PC-9 (cell line): Measurements from ENCODE around the gene NAPG. TPM values are rescaled to one million over a fixed set of nuclear protein-coding genes. Genes with fewer than 3 reads are reported as not detected.

Experiments
- BruUV-seq: library from RNA; stranded (reverse); fragments of 400-500 nt; replicated peaks from 2 replicates; lab custom pipeline; 2021; lab: Mats Ljungman, UMichigan
- CTCF ChIA-PET: fragments of 300-600 bp; sonication (Branson Sonifier 250); formaldehyde crosslinking; loops from one replicate; lab custom pipeline; 2022; ENCODE audit warnings: antibody characterized with exemption; lab: Charles Lee
- POLR2A ChIA-PET: fragments of 300-600 bp; sonication (Branson Sonifier 250); formaldehyde crosslinking; loops from one replicate; lab custom pipeline; 2022; ENCODE audit warnings: antibody characterized with exemption; ENCODE audit not compliant: unreplicated experiment; lab: Charles Lee
- DNase-seq, 2 experiments: peaks; one replicate each; pipeline versions ENCODE4 v3.0.0 to v3.0.0-alpha.2; 2015 to 2022; ENCODE audit warnings: mixed read lengths in 1 of 2
- H2AFZ ChIP-seq: fragments of 200-600 bp; sonication (generic); 2 replicates; pipeline ENCODE4 v1.8.1; 2017; ENCODE audit warnings: antibody characterized with exemption
- H3F3A ChIP-seq: fragments of 200-600 bp; sonication (generic); 2 replicates; pipeline ENCODE4 v1.8.1; 2017; ENCODE audit warnings: antibody characterized with exemption, mild to moderate bottlenecking, low read depth; ENCODE audit not compliant: insufficient read depth
- H3K27ac ChIP-seq: fragments of 200-600 bp; sonication (generic); 2 replicates; pipeline ENCODE4 v1.6.1; 2016; ENCODE audit warnings: mixed run types
- H3K27me3 ChIP-seq: fragments of 200-600 bp; sonication (generic); 2 replicates; pipeline ENCODE4 v1.6.1; 2016; ENCODE audit warnings: low read depth, mixed run types; ENCODE audit not compliant: insufficient read depth
- H3K36me3 ChIP-seq: fragments of 200-600 bp; sonication (generic); 2 replicates; pipeline ENCODE4 v1.6.1; 2016; ENCODE audit warnings: low read depth, mixed run types
- H3K4me1 ChIP-seq: fragments of 200-600 bp; sonication (generic); replicated peaks from 2 replicates; pipeline ENCODE4 v1.6.1; 2016; ENCODE audit warnings: mixed run types; ENCODE audit not compliant: insufficient read depth
- H3K4me2 ChIP-seq: fragments of 200-600 bp; sonication (generic); 2 replicates; pipeline ENCODE4 v1.6.1; 2017; ENCODE audit warnings: mixed run types
- H3K4me3 ChIP-seq: fragments of 200-600 bp; sonication (generic); 2 replicates; pipeline ENCODE4 v1.6.1; 2016; ENCODE audit warnings: mixed run types
- H3K79me2 ChIP-seq: fragments of 200-600 bp; sonication (generic); 2 replicates; pipeline ENCODE4 v1.6.1; 2017; ENCODE audit warnings: low read depth, mixed run types
- H3K9me2 ChIP-seq: fragments of 200-600 bp; sonication (generic); 2 replicates; pipeline ENCODE4 v1.8.1; 2017; ENCODE audit warnings: mild to moderate bottlenecking; ENCODE audit not compliant: insufficient read depth
- H3K9me3 ChIP-seq: fragments of 200-600 bp; sonication (generic); 2 replicates; pipeline ENCODE4 v1.8.1; 2016; ENCODE audit warnings: low read depth; ENCODE audit not compliant: insufficient read depth
- H4K20me1 ChIP-seq: fragments of 200-600 bp; sonication (generic); 2 replicates; pipeline ENCODE4 v1.8.1; 2017; ENCODE audit not compliant: insufficient read depth
- CTCF ChIP-seq: fragments of 200-600 bp; sonication (generic); conservative IDR thresholded peaks from 2 replicates; pipeline ENCODE4 v1.6.1; 2017; ENCODE audit warnings: mixed run types, antibody characterized with exemption, mild to moderate bottlenecking, moderate library complexity
- EZH2 ChIP-seq: fragments of 200-600 bp; sonication (generic); IDR thresholded peaks from 2 replicates; pipeline ENCODE4 v1.8.0; 2017; ENCODE audit warnings: antibody characterized with exemption, low read depth
- intact Hi-C: fragments of 100-400 bp; cut with micrococcal nuclease; formaldehyde crosslinking; loops from one replicate; pipeline ENCODE4 v1.10.0; 2022; ENCODE audit not compliant: unreplicated experiment
- total RNA-seq: library from RNA; stranded (reverse); gene quantifications from 2 replicates; pipeline ENCODE4 v1.2.3, GENCODE V29; 2021

Gene NAPG
- total RNA-seq, 1 experiment from 2014 or later, result 28.1 TPM

GRCh38 chr18:10559553-10560451 is 34.0 kb downstream of the NAPG start:
- intact Hi-C loops, result loop anchor here (10.0 kb wide), 1 partner anchor 995 kb away; no protein-coding TSS in a partner anchor
- DNase-seq, result no peak
- Histone ChIP-seq H3K4me2 (no peak overlapping the region), H3K9me3 (no peaks in the 10 kb centered on the region), H3K4me3 (no peak overlapping the region), H4K20me1 (no peaks in the 10 kb centered on the region), H3K4me1 (no peaks in the 10 kb centered on the region), H2AFZ (no peak overlapping the region), H3K79me2 (no peaks in the 10 kb centered on the region), H3F3A (no peaks in the 10 kb centered on the region), H3K36me3 (no peaks in the 10 kb centered on the region), H3K27me3 (no peaks in the 10 kb centered on the region), H3K27ac (no peak overlapping the region), H3K9me2 (no peaks in the 10 kb centered on the region)
- ChIA-PET POLR2A (interaction anchor here (0.6 kb wide), 1 partner anchor 221 kb away, joined by 3 read pairs; no protein-coding TSS in a partner anchor), CTCF (interaction anchor here (0.5 kb wide), 1 partner anchor 1553 kb away, joined by 3 read pairs; no protein-coding TSS in a partner anchor)
- TF ChIP-seq CTCF (no peak), EZH2 (no peak)
- BruUV-seq, result no TSS peak

- POLR2A ChIA-PET, result no interaction called here
- TF ChIP-seq EZH2 (no peak), CTCF (peak; percentile 86)
- no peak overlapping the region for H3K4me3 ChIP-seq
These were observed 34.7 kb downstream of the NAPG start for GRCh38 chr18:10560452-10561045.

GRCh38 chr18:10562773-10563160 is 36.9 kb downstream of the NAPG start:
- H3F3A ChIP-seq, result no peaks in the 10 kb centered on the region
- no peaks in the 10 kb centered on the region for H3K27me3 ChIP-seq
- BruUV-seq, result no TSS peak
- TF ChIP-seq EZH2 (no peak), CTCF (no peak)
- no peak overlapping the region for H2AFZ ChIP-seq
- H3K9me3 ChIP-seq, result no peaks in the 10 kb centered on the region
- no peak overlapping the region for H3K4me3 ChIP-seq
- H3K79me2 ChIP-seq, result no peaks in the 10 kb centered on the region
- no peaks in the 10 kb centered on the region for H3K9me2 ChIP-seq
- H3K27ac ChIP-seq, result no peak overlapping the region
- H3K4me2 ChIP-seq, result no peak overlapping the region
- ChIA-PET POLR2A (no interaction called here), CTCF (no interaction called here)
- no peaks in the 10 kb centered on the region for H3K36me3 ChIP-seq
- no peaks in the 10 kb centered on the region for H4K20me1 ChIP-seq
- intact Hi-C loops, result loop anchor here (10.0 kb wide), 1 partner anchor 992 kb away; no protein-coding TSS in a partner anchor
- DNase-seq, result no peak
- H3K4me1 ChIP-seq, result no peaks in the 10 kb centered on the region

More at GRCh38 chr18:10560452-10561045, 34.7 kb downstream of the NAPG start:
- no peaks in the 10 kb centered on the region for H3K9me3 ChIP-seq
- no peak overlapping the region for H2AFZ ChIP-seq
- H3F3A ChIP-seq, result no peaks in the 10 kb centered on the region
- no peaks in the 10 kb centered on the region for H3K9me2 ChIP-seq
- no peak overlapping the region for H3K4me2 ChIP-seq
- H3K36me3 ChIP-seq, result no peaks in the 10 kb centered on the region
- H3K27ac ChIP-seq, result no peak overlapping the region
- no peaks in the 10 kb centered on the region for H3K4me1 ChIP-seq
- intact Hi-C loops, result loop anchor here (10.0 kb wide), 1 partner anchor 994 kb away; no protein-coding TSS in a partner anchor
- BruUV-seq, result no TSS peak
- CTCF ChIA-PET, result interaction anchor here (0.7 kb wide), 1 partner anchor 992 kb away, joined by 3 read pairs; no protein-coding TSS in a partner anchor
- no peaks in the 10 kb centered on the region for H3K79me2 ChIP-seq
- peak in 1 of 2 experiments; percentile 55 for DNase-seq
- no peaks in the 10 kb centered on the region for H4K20me1 ChIP-seq
- H3K27me3 ChIP-seq, result no peaks in the 10 kb centered on the region
